Stomach (tissue), 9 donors: Measurements from ENCODE around the gene RET. TPM values are rescaled to one million over a fixed set of nuclear protein-coding genes. Genes with fewer than 3 reads are reported as not detected.

ENCODE experiments used
- DNase-seq, 2 donors: peaks; one replicate each; pipeline versions ENCODE4 v3.0.0 to v3.0.0-alpha.2; 2013 to 2019
- H3K27ac ChIP-seq, 5 donors: fragments of 200-600 bp in 4 of 5; sonication (generic) in 4 of 5; one replicate each; pipeline ENCODE4 v1.5.1; 2013 to 2019; ENCODE audit warnings: mild to moderate bottlenecking in 1 of 5, moderate library complexity in 1 of 5
- H3K27me3 ChIP-seq, 3 donors: fragments of 200-600 bp; sonication (generic); one replicate each; pipeline ENCODE4 v1.5.1; 2017 to 2019; ENCODE audit warnings: mixed run types in 1 of 3
- H3K36me3 ChIP-seq, 4 donors: fragments of 200-600 bp; sonication (generic); 1 replicate in 3 of 4; 2 replicates in 1 of 4; pipeline ENCODE4 v1.5.1; 2016 to 2019
- H3K4me1 ChIP-seq, 4 donors: fragments of 200-600 bp; sonication (generic); one replicate each; pipeline ENCODE4 v1.5.1; 2016 to 2019
- H3K4me3 ChIP-seq, 4 donors: fragments of 200-600 bp; sonication (generic) in 3 of 4; one replicate each; pipeline ENCODE4 v1.5.1; 2016 to 2019; ENCODE audit warnings: mild to moderate bottlenecking in 1 of 4
- H3K9me3 ChIP-seq, 4 donors: fragments of 200-600 bp; sonication (generic); one replicate each; pipeline ENCODE4 v1.5.1; 2016 to 2019
- CTCF ChIP-seq, 7 experiments: fragments of 450-650 bp in 4 of 7; fragments of 200-600 bp in 3 of 7; sonication (generic) in 3 of 7; IDR thresholded peaks; one replicate each; pipeline ENCODE4 v1.5.1; 2016 to 2019; ENCODE audit warnings: antibody characterized with exemption in 7 of 7, control low read depth in 2 of 7, mild to moderate bottlenecking in 1 of 7
- EP300 ChIP-seq: sonication (generic); formaldehyde crosslinking; IDR thresholded peaks from one replicate; pipeline ENCODE4 v1.6.1; 2017; ENCODE audit warnings: antibody characterized with exemption
- POLR2A ChIP-seq, 4 donors: fragments of 450-650 bp; IDR thresholded peaks; one replicate each; pipeline ENCODE4 v1.6.1; 2016; ENCODE audit warnings: antibody characterized with exemption in 4 of 4, control low read depth in 2 of 4, mild to moderate bottlenecking in 1 of 4, moderate library complexity in 1 of 4
- POLR2AphosphoS5 ChIP-seq, 3 donors: sonication (generic); formaldehyde crosslinking; IDR thresholded peaks; one replicate each; pipeline ENCODE4 v1.6.1; 2016; ENCODE audit warnings: antibody characterized with exemption in 3 of 3
- WGBS, 5 donors: extraction: QIAGEN DNeasy Blood & Tissue Kit in 3 of 5; methylation state at CpG; one replicate each; pipeline versions ENCODE4 v1.1.5 to v1.1.7; 2013 to 2018; 5-methylcytosine and 5-hydroxymethylcytosine counted together
- intact Hi-C: fragments of 100-400 bp; cut with DNase I; formaldehyde crosslinking; loops from one replicate; pipeline ENCODE4 v1.15.1; 2023; ENCODE audit warnings: low total_unique reads
- polyA plus RNA-seq, 3 donors: library from polyadenylated mRNA; stranded (reverse); fragments of 200-250 nt; gene quantifications; one replicate each; pipeline ENCODE4 v1.2.3, GENCODE V29; 2013
- total RNA-seq, 5 donors: library from RNA; depleted of rRNA; stranded (reverse); fragments of >200 nt; gene quantifications; one replicate each; pipeline versions ENCODE4 v1.1.0 to v1.2.3, GENCODE V29; 2014 to 2016
- donor health status: healthy with polysubstance abuse.
- donor health status: Bipolar disorder and iron deficiency.
- donor health status: healthy.

The RET gene
- total and polyA plus RNA-seq, 8 donors = 0.31 to 9.8 (median 2.5) TPM; not detected in 2

- no peak for DNase-seq
- TF ChIP-seq EP300 (no peak), POLR2A (IDR thresholded peaks at IDR 0.05) (no peak), CTCF (IDR thresholded peaks at IDR 0.05) (no peak), POLR2AphosphoS5 (IDR thresholded peaks at IDR 0.05) (no peak)
- peaks cover 0 to 15% (median 0%) of the 10 kb centered on the region in 4 donors for H3K4me1 ChIP-seq
- H3K9me3 ChIP-seq = no peaks in the 10 kb centered on the region
- H3K36me3 ChIP-seq = no peaks in the 10 kb centered on the region
- 82 to 89% (median 85%) methylated on average over 18 of the region's 18 CpGs for WGBS, 5 donors
- no peak overlapping the region for H3K27ac ChIP-seq
- intact Hi-C loops = no loop called here
- H3K27me3 ChIP-seq = no peaks in the 10 kb centered on the region
- no peak overlapping the region for H3K4me3 ChIP-seq
These were observed 41.1 kb downstream of the RET start for GRCh38 chr10:43117777-43118583.

GRCh38 chr10:43118631-43119415 lies 42.0 kb downstream of the RET start:
- no peak overlapping the region for H3K4me3 ChIP-seq
- intact Hi-C loops = no loop called here
- WGBS, 5 donors = 76 to 87% (median 79%) methylated on average over 14 to 19 of the region's 19 CpGs

GRCh38 chr10:43119416-43120115 lies 42.7 kb downstream of the RET start:
- Histone ChIP-seq H3K27me3 (no peaks in the 10 kb centered on the region), H3K4me3 (no peak overlapping the region), H3K4me1 (peaks cover 0 to 15% (median 0%) of the 10 kb centered on the region in 4 donors), H3K36me3 (no peaks in the 10 kb centered on the region), H3K9me3 (no peaks in the 10 kb centered on the region), H3K27ac (no peak overlapping the region)
- no peak for TF ChIP-seq EP300
- no peak for TF ChIP-seq POLR2A (IDR thresholded peaks at IDR 0.05)
- no peak for TF ChIP-seq CTCF (IDR thresholded peaks at IDR 0.05)
- TF ChIP-seq POLR2AphosphoS5 (IDR thresholded peaks at IDR 0.05) = no peak
- 87 to 93% (median 90%) methylated on average over 26 to 31 of the region's 31 CpGs for WGBS, 5 donors
- intact Hi-C loops = no loop called here
- no peak for DNase-seq

More at GRCh38 chr10:43118631-43119415, 42.0 kb downstream of the RET start:
- H3K27me3 ChIP-seq = no peaks in the 10 kb centered on the region
- H3K27ac ChIP-seq = no peak overlapping the region
- peaks cover 0 to 15% (median 0%) of the 10 kb centered on the region in 4 donors for H3K4me1 ChIP-seq
- H3K9me3 ChIP-seq = no peaks in the 10 kb centered on the region
- no peak for TF ChIP-seq EP300
- TF ChIP-seq CTCF (IDR thresholded peaks at IDR 0.05) = no peak
- TF ChIP-seq POLR2AphosphoS5 (IDR thresholded peaks at IDR 0.05) = no peak
- DNase-seq = no peak
- H3K36me3 ChIP-seq = no peaks in the 10 kb centered on the region
